RWPE1 (cell line): Measurements from ENCODE around the gene EYS.

Experiments used
- CTCF ChIA-PET: fragments of 350-600 bp; sonication (Branson Sonifier 250); formaldehyde crosslinking; extraction: SDS; loops from one replicate; lab custom pipeline; 2021; lab: Yijun Ruan, JAX
- POLR2A ChIA-PET: fragments of 400-600 bp; formaldehyde crosslinking; extraction: SDS; loops from one replicate; lab custom pipeline; 2020; ENCODE audit warnings: antibody characterized with exemption; ENCODE audit not compliant: low non-redundant PET; lab: Yijun Ruan, JAX
- DNase-seq: peaks from one replicate; pipeline ENCODE4 v3.0.0; 2012; ENCODE audit warnings: low spot score
- H3K27ac ChIP-seq: fragments of 450-650 bp; 2 replicates; pipeline ENCODE4 v1.5.1; 2017
- TF ChIP-seq, protein P1 (sequence below): fragments of 450-650 bp; conservative IDR thresholded peaks from 2 replicates; pipeline ENCODE4 v1.5.1; 2017; ENCODE audit warnings: low read depth, mild to moderate bottlenecking

Gene EYS

DNA sequence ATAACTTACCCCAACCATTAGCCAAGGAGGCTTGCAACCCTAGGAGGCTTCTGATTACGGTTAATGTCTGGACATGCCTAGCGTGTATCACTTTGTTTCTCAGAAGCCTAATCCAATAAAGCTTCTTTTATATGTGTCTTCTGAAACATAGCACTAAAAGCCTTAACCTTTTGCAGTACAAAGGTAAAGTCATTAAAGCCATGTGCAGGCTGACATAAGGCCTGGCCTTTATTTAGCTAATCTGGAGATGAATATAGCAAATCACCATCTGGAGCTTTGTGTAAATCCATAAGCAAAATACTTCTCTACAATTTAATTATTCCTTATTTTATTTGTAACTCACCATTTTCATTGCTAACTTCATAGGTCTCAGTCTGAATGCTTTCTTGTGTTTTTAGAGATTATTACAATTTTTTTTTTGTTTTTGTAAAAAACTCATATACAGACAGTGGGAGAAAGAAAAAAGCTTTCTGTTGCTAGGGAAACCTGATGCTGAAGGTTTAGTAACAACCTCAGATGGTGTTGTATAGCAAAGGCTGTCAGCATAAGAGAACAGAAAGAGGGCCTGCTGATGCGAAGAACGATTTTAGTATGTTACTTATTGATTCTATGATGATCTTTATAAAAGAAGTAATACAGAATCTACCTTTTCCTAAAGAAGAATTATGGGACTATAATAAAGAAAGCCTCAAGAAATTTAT, at the start of gene EYS:
Gene EYS (minus strand): TSS at position 101 of the 701 bp plus-strand sequence. CDS start 211,816 bp downstream, outside the sequence.
- no peak within 1 kb of the TSS for H3K27ac ChIP-seq
- POLR2A ChIA-PET, result no interaction called here
- DNase-seq, result no peak
- TF ChIP-seq, protein P1, sequence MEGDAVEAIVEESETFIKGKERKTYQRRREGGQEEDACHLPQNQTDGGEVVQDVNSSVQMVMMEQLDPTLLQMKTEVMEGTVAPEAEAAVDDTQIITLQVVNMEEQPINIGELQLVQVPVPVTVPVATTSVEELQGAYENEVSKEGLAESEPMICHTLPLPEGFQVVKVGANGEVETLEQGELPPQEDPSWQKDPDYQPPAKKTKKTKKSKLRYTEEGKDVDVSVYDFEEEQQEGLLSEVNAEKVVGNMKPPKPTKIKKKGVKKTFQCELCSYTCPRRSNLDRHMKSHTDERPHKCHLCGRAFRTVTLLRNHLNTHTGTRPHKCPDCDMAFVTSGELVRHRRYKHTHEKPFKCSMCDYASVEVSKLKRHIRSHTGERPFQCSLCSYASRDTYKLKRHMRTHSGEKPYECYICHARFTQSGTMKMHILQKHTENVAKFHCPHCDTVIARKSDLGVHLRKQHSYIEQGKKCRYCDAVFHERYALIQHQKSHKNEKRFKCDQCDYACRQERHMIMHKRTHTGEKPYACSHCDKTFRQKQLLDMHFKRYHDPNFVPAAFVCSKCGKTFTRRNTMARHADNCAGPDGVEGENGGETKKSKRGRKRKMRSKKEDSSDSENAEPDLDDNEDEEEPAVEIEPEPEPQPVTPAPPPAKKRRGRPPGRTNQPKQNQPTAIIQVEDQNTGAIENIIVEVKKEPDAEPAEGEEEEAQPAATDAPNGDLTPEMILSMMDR, result no peak
- CTCF ChIA-PET, result no interaction called here

DNA sequence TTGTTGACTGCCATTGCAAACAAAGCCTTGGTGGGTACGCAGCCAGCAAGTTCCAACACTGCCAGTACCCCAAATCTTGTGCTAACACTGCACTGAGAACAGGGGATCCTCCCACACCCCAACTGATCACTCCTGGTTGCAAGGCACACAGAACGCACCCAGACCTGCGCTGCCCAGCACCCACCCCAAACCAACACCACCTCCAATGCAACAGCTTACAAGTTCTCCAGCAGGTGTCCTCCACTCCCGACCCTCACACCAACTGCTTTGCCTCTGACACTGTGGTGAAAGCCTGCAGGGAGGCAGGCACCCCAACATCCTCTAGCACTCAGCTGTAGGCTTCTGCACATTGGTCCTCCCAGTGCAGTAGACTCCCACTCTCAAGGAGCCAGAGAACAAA, 39.3 kb upstream of the EYS start:
- H3K27ac ChIP-seq, result no peak overlapping the region
- ChIA-PET POLR2A (no interaction called here), CTCF (no interaction called here)
- TF ChIP-seq, protein P1, result no peak
- no peak for DNase-seq

DNA sequence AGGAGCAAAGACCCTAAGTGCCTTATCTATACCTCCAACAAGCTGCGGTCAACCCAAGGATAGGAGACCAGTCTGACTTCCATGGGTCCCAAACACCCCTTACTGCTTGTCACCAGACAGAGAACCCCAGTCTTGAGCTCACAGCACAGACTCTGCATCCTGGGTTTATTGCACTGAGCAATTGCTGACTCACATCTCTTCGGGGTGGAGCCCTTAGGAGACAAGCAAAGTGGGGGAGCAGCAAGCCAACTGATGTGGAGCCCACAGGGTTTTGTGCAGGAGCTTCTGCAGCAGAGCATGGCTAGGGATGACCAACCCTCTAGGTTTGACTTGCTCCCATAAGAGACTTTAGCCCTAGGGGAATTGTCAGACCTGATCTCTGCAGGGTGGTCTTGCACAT, 38.6 kb upstream of the EYS start:
- peak; percentile 2 for DNase-seq
- POLR2A ChIA-PET, result no interaction called here
- H3K27ac ChIP-seq, result no peak overlapping the region

DNA sequence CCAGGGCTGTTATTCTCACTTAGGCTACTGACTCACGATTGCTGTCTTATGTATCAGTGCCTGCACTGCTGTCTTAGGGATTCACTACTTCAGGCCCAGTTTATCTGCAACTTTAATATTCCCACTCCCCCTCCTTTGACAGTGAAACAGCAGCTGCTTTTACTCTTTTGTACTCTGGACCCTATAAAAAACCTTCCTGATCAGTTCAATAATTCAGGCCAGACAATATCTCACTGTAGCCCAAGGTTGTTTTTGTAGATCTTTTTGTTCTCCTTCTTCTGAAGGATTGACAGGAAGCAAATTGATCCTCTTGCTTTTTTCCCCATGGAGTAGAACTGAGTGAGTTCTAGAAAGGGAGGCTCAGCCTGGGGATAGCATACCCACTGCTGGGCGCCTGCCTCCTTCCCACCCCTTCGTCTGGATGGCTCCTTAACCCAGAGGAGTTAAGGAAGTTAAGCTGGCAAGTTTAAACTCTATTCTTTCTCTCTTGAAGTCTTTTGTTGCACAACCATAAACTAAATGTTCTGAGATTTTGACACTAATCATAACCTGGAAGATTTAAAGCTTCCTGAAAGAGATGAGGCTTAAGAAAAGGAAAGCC, 22.0 kb upstream of the EYS start:
- no peak for DNase-seq
- CTCF ChIA-PET, result no interaction called here
- POLR2A ChIA-PET, result no interaction called here
- TF ChIP-seq, protein P1, result no peak
- H3K27ac ChIP-seq, result no peak overlapping the region

More for the DNA sequence above, 38.6 kb upstream of the EYS start:
- TF ChIP-seq, protein P1, result no peak
- CTCF ChIA-PET, result interaction anchor here (0.6 kb wide), 1 partner anchor 1874 kb away, joined by 3 read pairs; no protein-coding TSS in a partner anchor

DNA sequence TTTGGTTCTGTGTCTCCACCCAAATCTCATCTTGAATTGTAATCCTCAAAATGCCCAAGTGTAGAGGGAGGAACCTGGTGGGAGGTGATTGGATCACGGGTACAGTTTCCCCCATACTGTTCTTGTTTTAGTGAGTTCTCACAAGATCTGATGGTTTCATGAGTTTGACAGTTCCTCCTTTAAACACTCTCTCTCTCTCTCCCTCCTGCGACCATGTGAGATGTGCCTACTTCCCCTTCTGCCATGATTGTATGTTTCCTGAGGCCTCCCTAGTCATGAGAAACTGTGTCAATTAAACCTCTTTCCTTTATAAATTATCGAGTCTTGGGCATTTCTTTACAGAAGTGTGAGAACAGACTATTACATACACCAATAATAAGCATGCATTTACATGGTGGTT, 12.1 kb upstream of the EYS start:
- TF ChIP-seq, protein P1, result no peak
- no peak for DNase-seq
- ChIA-PET POLR2A (no interaction called here), CTCF (no interaction called here)
- no peak overlapping the region for H3K27ac ChIP-seq

DNA sequence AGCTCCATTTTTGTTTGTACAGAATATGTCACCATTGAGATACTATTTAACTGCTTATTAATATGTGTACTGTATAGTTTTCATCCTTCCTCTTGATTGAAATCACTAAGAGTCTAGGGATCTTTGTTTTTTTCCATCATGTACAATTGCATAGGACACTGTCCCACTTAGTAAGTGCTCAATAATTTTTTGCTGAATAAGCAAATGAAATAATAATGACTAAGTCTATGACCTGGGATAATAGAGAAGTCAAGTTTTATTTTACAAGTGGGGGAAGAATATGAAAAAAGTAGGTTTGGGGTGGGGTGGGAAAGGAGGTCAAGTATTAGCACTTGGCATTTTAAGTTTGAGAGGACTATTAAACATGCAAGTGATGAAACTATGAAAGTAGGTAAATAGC, 4.5 kb upstream of the EYS start:
- ChIA-PET POLR2A (no interaction called here), CTCF (no interaction called here)
- TF ChIP-seq, protein P1, result no peak
- DNase-seq, result no peak
- no peak overlapping the region for H3K27ac ChIP-seq
